Muscle of leg (tissue), 11 donors: Measurements from ENCODE around the gene TMEM222. TPM values are rescaled to one million over a fixed set of nuclear protein-coding genes. Genes with fewer than 3 reads are reported as not detected.

Source experiments
- DNase-seq: peaks from one replicate; pipeline ENCODE4 v3.0.0; 2013
- H3K27ac ChIP-seq: one replicate; pipeline ENCODE4 v1.5.1; 2013; ENCODE audit warnings: mild to moderate bottlenecking, low read length, control low read depth
- H3K27me3 ChIP-seq: one replicate; pipeline ENCODE4 v1.6.1; 2013; ENCODE audit warnings: low read length; ENCODE audit not compliant: control insufficient read depth, insufficient read depth
- H3K36me3 ChIP-seq: one replicate; pipeline ENCODE4 v1.6.1; 2013; ENCODE audit warnings: low read length; ENCODE audit not compliant: control insufficient read depth, insufficient read depth
- H3K4me1 ChIP-seq: one replicate; pipeline ENCODE4 v1.6.1; 2013; ENCODE audit warnings: low read length; ENCODE audit not compliant: control insufficient read depth, insufficient read depth
- H3K4me3 ChIP-seq: one replicate; pipeline ENCODE4 v1.5.1; 2013; ENCODE audit warnings: low read length, control low read depth
- H3K9me3 ChIP-seq: replicated peaks from 2 replicates; pipeline ENCODE4 v1.6.1; 2013; ENCODE audit warnings: low read depth, low read length; ENCODE audit not compliant: control insufficient read depth
- WGBS: methylation state at CpG from one replicate; pipeline ENCODE4 v1.1.5; 2013; ENCODE audit warnings: missing lambda C conversion rate; ENCODE audit not compliant: insufficient coverage; 5-methylcytosine and 5-hydroxymethylcytosine counted together
- polyA plus RNA-seq, 8 donors: library from polyadenylated mRNA; unstranded; fragments of 120-200 nt; gene quantifications; one replicate each; pipeline versions ENCODE4 v1.2.1 to v1.2.3, GENCODE V29; 2013; ENCODE audit warnings: inconsistent platforms in 1 of 8, low replicate concordance in 1 of 8; ENCODE audit not compliant: insufficient read length in 8 of 8, insufficient read depth in 1 of 8
- total RNA-seq: library from RNA; stranded (reverse); fragments of 120-200 nt; gene quantifications from one replicate; pipeline ENCODE4 v1.2.4, GENCODE V29; 2013

Gene TMEM222
- total and polyA plus RNA-seq, 9 donors: 22.4 to 28.3 (median 25.9) TPM

- no peaks in the 10 kb centered on the region for H3K9me3 ChIP-seq
- peaks cover 6% of the 10 kb centered on the region for H3K4me1 ChIP-seq
- no peak for DNase-seq
- H3K36me3 ChIP-seq: peaks cover 34% of the 10 kb centered on the region
- no peaks in the 10 kb centered on the region for H3K27me3 ChIP-seq
- WGBS: 89% methylated on average over 3 of the region's 6 CpGs
- no peak overlapping the region for H3K27ac ChIP-seq
- no peak overlapping the region for H3K4me3 ChIP-seq
Measured at GRCh38 chr1:27338751-27339150, 16.8 kb downstream of the TMEM222 start.

GRCh38 chr1:27339213-27339612 is 17.2 kb downstream of the TMEM222 start:
- WGBS: 42% methylated on average over 5 of the region's 5 CpGs
- no peaks in the 10 kb centered on the region for H3K9me3 ChIP-seq
- no peaks in the 10 kb centered on the region for H3K27me3 ChIP-seq
- DNase-seq: no peak
- no peak overlapping the region for H3K4me3 ChIP-seq
- peaks cover 29% of the 10 kb centered on the region for H3K36me3 ChIP-seq
- H3K27ac ChIP-seq: no peak overlapping the region
- peaks cover 6% of the 10 kb centered on the region for H3K4me1 ChIP-seq

GRCh38 chr1:27341525-27342252 is 19.7 kb downstream of the TMEM222 start, which contains the start of gene SYTL1:
Gene SYTL1 (plus strand): TSS chr1:27342022. CDS start chr1:27345335, 3,313 bp downstream.
- DNase-seq: no peak
- peaks cover 5% of the 10 kb centered on the region for H3K36me3 ChIP-seq
- no peak within 1 kb of the TSS for H3K4me3 ChIP-seq
- no peak within 1 kb of the TSS for H3K27ac ChIP-seq
- H3K4me1 ChIP-seq: peaks cover 6% of the 10 kb centered on the region
- no peaks in the 10 kb centered on the region for H3K9me3 ChIP-seq
- 11% methylated on average over 10 of the region's 22 CpGs for WGBS
- peaks cover 3% of the 10 kb centered on the region for H3K27me3 ChIP-seq

- Histone ChIP-seq H3K4me3 (no peak overlapping the region), H3K36me3 (no peaks in the 10 kb centered on the region), H3K27me3 (peaks cover 3% of the 10 kb centered on the region), H3K9me3 (no peaks in the 10 kb centered on the region), H3K4me1 (peaks cover 6% of the 10 kb centered on the region), H3K27ac (no peak overlapping the region)
- DNase-seq: no peak
- WGBS: 62% methylated on average over 8 of the region's 8 CpGs
Measured at GRCh38 chr1:27342391-27342777, 20.4 kb downstream of the TMEM222 start.

- Histone ChIP-seq H3K4me3 (no peak overlapping the region), H3K27ac (no peak overlapping the region), H3K4me1 (peaks cover 6% of the 10 kb centered on the region), H3K9me3 (no peaks in the 10 kb centered on the region), H3K36me3 (no peaks in the 10 kb centered on the region), H3K27me3 (peaks cover 5% of the 10 kb centered on the region)
- DNase-seq: no peak
- WGBS: 46% methylated on average over 26 of the region's 31 CpGs
Measured at GRCh38 chr1:27342778-27343638, 21.0 kb downstream of the TMEM222 start.

- Histone ChIP-seq H3K36me3 (no peaks in the 10 kb centered on the region), H3K27ac (no peak overlapping the region), H3K27me3 (peaks cover 7% of the 10 kb centered on the region), H3K9me3 (no peaks in the 10 kb centered on the region), H3K4me1 (peaks cover 6% of the 10 kb centered on the region), H3K4me3 (no peak overlapping the region)
- WGBS: no CpG with 5 or more reads among the region's 5 CpGs
- DNase-seq: no peak
Measured at GRCh38 chr1:27343639-27344025, 21.7 kb downstream of the TMEM222 start.

GRCh38 chr1:27345272-27345671 is 23.3 kb downstream of the TMEM222 start:
- Histone ChIP-seq H3K4me3 (no peak overlapping the region), H3K27ac (no peak overlapping the region), H3K9me3 (no peaks in the 10 kb centered on the region), H3K36me3 (no peaks in the 10 kb centered on the region), H3K4me1 (peaks cover 15% of the 10 kb centered on the region), H3K27me3 (peaks cover 22% of the 10 kb centered on the region)
- DNase-seq: no peak
- 89% methylated on average over 12 of the region's 12 CpGs for WGBS

GRCh38 chr1:27346357-27346756 is 24.4 kb downstream of the TMEM222 start:
- Histone ChIP-seq H3K27me3 (peaks cover 33% of the 10 kb centered on the region), H3K4me1 (peaks cover 26% of the 10 kb centered on the region), H3K27ac (no peak overlapping the region), H3K36me3 (no peaks in the 10 kb centered on the region), H3K9me3 (no peaks in the 10 kb centered on the region), H3K4me3 (no peak overlapping the region)
- 86% methylated on average over 3 of the region's 8 CpGs for WGBS
- no peak for DNase-seq

- WGBS: 72% methylated on average over 5 of the region's 14 CpGs
- DNase-seq: no peak
- H3K4me1 ChIP-seq: peaks cover 21% of the 10 kb centered on the region
Measured at GRCh38 chr1:27346991-27347624, 25.1 kb downstream of the TMEM222 start.

More at GRCh38 chr1:27346991-27347624, 25.1 kb downstream of the TMEM222 start:
- Histone ChIP-seq H3K4me3 (no peak overlapping the region), H3K27me3 (peaks cover 37% of the 10 kb centered on the region), H3K27ac (no peak overlapping the region), H3K36me3 (no peaks in the 10 kb centered on the region), H3K9me3 (no peaks in the 10 kb centered on the region)
